ENCODE data around the gene ZNF22.

The ZNF22 gene

DNA sequence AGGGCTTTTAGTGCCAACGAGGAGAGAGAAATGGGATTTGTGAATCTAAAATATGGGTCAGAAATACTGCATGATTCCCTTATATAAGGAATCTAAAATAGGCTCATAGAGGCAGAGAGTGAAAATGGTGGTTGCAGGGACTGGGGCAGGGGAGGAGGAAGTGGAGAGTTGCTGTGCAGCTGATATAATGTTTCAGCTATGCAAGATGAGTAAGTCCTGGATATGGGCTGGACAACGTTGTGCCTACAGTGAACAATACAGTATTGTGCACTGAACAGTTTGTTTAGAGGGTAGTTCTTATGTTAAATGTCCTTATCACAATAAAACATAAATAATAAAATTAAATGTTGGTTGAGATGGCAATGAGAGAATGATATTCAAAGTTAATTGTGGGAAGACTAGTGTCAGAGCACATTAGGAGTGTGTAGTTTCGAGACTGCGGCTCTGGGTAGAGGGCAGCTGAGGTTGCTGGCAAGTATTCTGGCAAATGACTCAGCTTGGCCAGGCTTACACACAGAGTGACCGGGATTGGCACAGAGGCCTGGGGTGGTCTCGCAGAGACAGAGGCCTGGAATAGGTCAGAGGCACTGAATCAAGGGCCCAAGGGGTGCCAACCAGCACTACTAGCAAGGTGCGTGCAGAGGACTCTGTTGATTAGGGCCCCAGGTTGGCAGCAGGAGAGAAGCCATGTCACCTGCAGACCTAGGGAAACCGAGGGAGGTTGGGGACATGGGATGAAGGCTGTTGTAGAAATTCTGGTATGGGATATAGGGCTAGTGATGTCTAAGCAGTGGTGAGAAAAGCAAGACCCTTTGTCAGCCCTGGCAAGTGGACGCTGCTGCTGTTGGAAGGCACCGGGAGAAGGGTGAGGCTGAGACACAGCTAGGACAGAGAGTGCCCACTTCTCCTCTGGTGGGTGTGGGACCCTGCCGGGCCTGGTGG lies 19.3 kb upstream of the ZNF22 start:
- TF ChIP-seq, protein P1, sequence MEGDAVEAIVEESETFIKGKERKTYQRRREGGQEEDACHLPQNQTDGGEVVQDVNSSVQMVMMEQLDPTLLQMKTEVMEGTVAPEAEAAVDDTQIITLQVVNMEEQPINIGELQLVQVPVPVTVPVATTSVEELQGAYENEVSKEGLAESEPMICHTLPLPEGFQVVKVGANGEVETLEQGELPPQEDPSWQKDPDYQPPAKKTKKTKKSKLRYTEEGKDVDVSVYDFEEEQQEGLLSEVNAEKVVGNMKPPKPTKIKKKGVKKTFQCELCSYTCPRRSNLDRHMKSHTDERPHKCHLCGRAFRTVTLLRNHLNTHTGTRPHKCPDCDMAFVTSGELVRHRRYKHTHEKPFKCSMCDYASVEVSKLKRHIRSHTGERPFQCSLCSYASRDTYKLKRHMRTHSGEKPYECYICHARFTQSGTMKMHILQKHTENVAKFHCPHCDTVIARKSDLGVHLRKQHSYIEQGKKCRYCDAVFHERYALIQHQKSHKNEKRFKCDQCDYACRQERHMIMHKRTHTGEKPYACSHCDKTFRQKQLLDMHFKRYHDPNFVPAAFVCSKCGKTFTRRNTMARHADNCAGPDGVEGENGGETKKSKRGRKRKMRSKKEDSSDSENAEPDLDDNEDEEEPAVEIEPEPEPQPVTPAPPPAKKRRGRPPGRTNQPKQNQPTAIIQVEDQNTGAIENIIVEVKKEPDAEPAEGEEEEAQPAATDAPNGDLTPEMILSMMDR (IDR thresholded peaks at IDR 0.05; ENCODE audit: insufficient read depth, low read depth, low read length, missing control alignments): no peak
- peak; percentile 89 for DNase-seq (ENCODE audit: low read depth)
- H3K4me3 ChIP-seq (ENCODE audit: low read length): no peak overlapping the region

DNA sequence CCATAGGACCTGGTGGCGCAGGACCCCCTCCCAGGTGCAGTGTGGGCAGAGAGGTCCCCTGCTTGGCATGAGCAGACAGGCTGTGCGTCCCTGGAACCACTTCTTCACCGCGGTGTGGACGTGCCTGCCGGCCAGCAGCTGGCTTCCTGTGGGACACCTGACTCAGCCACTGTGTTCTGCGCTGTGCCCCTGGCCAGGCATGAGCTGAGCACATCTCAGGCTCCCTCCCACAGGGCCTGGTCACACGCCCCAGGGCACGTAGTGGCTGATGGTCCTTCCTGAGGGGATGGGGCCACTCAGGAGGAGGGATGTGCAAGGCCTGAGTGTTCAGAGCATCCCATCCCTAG lies 18.6 kb upstream of the ZNF22 start:
- no peak overlapping the region for H3K4me3 ChIP-seq (ENCODE audit: low read length)
- peak; percentile 25 for DNase-seq (ENCODE audit: low read depth)
- TF ChIP-seq, protein P1 (IDR thresholded peaks at IDR 0.05; ENCODE audit: insufficient read depth, low read depth, low read length, missing control alignments): no peak

DNA sequence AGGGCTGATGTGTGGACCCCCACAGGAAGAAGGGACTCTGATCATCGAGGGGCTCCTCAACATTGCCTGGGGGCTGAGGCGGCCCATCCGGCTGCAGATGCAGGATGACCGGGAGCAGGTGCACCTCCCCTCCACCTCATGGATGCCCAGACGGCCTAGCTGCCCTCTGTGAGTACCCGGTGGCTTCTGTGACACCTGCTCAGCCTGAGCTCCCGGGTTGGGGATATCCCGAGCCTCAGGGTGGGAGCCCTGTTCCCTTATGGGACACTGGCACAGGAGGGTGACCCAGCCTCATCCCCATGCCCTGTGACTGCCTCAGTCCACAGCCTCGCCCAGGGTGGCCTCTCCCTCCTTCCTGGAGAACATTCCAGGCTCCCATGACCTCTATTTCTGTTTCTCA lies 18.2 kb upstream of the ZNF22 start:
- TF ChIP-seq, protein P1 (IDR thresholded peaks at IDR 0.05; ENCODE audit: insufficient read depth, low read depth, low read length, missing control alignments): no peak
- no peak for DNase-seq (ENCODE audit: low read depth)
- no peak overlapping the region for H3K4me3 ChIP-seq (ENCODE audit: low read length)

DNA sequence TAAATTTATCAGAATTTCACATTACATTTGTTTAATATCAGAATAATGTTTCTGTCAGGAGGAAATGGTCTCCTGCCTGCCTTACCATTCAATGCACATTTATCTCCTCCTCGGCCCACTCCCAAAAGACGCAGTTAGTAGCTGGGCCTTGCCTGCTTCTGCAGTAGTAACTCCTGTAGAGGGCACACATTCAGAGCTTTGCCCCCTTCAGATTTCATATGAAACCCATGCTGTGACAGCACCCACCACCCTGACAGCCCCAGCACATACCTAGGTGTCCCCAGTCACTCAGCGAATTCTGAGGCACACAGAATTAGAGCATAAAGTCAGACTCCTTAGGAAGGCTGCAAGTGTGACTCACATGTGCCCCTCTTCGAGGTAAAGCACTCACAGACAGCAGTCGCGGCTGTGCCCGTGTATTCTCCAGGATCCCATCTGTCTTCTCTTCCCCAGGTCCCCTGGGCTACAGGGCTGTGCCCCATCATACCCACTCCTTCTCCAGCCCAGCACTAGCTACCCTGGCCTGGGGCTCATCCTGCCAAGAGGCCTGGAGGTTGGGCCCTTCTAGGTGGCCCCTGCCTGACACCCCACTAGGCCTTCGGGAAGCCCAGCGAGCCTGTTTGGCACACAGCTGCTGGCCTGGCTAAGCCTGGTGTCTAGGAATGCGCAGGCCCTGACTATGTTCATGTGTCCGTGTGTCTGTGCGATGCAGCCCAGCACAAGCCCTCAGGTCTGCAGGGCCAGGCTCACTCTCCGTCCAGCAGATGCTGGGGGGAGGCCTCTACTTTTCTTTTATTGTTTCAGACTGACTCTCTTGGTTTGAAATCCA lies 17.4 kb upstream of the ZNF22 start:
- TF ChIP-seq, protein P1 (IDR thresholded peaks at IDR 0.05; ENCODE audit: insufficient read depth, low read depth, low read length, missing control alignments): no peak
- DNase-seq (ENCODE audit: low read depth): no peak
- H3K4me3 ChIP-seq (ENCODE audit: low read length): no peak overlapping the region

DNA sequence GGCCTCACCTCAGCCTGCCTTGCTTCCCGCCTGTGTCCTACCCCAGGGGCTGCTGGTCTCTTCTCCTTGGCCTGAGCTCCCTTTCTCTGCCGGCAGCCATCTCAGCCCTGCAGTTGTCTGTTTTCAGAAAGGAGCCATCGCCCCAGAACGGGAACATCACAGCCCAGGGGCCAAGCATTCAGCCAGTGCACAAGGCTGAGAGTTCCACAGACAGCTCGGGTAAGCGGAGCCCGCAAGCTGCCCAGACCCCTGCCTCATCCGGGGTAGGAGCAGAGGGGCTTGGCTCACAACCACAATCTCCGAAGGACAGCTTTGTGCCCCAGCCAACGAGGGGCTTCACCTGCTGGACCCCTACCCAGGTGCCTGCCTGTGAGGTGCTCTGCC lies 16.8 kb upstream of the ZNF22 start:
- TF ChIP-seq, protein P1 (IDR thresholded peaks at IDR 0.05; ENCODE audit: insufficient read depth, low read depth, low read length, missing control alignments): no peak
- H3K4me3 ChIP-seq (ENCODE audit: low read length): no peak overlapping the region
- no peak for DNase-seq (ENCODE audit: low read depth)

DNA sequence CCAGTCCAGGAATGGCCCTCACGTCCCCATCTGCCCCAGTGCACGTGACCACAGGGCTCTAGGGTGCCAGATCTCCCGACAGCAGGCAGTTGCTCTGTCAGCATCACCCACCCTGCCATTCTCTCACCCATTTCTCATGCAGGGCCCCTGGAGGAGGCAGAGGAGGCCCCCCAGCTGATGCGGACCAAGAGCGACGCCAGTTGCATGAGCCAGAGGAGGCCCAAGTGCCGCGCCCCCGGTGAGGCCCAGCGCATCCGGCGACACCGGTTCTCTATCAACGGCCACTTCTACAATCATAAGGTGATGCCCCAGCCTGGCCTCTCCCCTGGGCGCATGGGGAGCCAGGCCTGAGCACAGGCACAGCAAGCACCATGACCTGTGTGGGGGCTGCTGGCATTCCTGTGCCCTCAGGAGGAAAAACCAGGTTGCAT lies 16.0 kb upstream of the ZNF22 start:
- no peak for DNase-seq (ENCODE audit: low read depth)
- no peak overlapping the region for H3K4me3 ChIP-seq (ENCODE audit: low read length)
- TF ChIP-seq, protein P1 (IDR thresholded peaks at IDR 0.05; ENCODE audit: insufficient read depth, low read depth, low read length, missing control alignments): no peak

Measured in epithelial cell of esophagus (primary cell).